HG02623 (cell line): ENCODE measurements around the gene OR4C46.
"Not testable (repeated sequence)": the region's sequence is repeated elsewhere in the genome, so short reads cannot be mapped to it uniquely, and the experiment has no call there.

Experiments
- ATAC-seq: cut with Tn5 transposase; IDR thresholded peaks from one replicate; pipeline ENCODE4 v1.9.1; 2021; ENCODE audit warnings: moderate library complexity; ENCODE audit not compliant: unreplicated experiment

OR4C46 gene

DNA sequence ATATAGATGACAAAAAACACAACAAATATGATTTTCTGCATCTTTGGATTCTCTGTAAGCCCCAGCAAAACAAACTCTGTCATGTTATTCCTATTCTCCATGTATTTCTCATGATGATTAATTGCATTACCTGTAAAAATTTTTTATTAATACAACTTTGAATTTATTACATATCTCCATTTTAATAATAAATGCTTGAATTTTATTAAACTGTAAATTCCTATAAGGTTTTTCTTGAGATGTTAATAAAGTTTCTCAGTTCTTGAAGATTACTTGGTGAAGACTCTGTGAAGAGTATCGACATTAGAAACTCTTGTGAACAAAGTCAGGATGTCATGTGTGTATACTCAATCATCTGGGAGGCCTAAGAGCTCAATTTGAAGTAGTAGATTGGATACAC, at the start of gene OR4C46:
OR4C46 (minus strand) TSS at position 101 of the 400 bp plus-strand sequence; CDS start at position 101, 0 bp downstream.
- ATAC-seq: no peak

DNA sequence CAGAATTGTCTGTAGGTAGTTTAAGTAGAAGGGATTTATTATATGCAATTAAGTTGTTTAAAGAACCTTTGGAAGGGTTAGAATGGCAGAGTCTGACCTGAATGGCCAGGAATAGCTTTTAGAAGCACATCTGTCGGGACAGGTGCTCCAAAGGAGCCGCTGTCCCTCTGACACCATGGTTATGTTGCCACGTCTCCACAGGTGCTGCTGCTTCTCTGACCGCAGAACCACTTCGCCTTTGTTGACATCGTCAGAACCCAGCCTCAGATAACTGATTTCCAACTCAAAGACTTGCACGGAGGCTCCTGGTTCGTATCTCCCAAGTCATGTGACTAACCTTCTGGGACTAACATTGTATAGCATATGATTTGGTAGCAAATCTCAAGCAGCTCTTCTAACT, 41.8 kb upstream of the OR4C46 start:
- not testable (repeated sequence) for ATAC-seq

DNA sequence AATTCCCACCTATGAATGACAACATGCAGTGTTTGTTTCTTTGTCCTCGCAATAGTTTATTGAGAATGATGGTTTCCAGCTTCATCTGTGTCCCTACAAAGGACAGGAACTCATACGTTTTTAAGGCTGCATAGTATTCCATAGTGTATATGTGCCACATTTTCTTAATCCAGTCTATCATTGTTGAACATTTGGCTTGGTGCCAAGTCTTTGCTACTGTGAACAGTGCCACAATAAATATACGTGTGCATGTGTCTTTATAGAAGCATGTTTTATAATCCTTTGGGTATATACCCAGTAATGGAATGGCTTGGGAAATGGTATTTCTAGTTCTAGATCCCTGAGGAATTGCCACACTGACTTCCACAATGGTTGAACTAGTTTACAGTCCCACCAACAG, 42.4 kb downstream of the OR4C46 start:
- ATAC-seq: not testable (repeated sequence)

DNA sequence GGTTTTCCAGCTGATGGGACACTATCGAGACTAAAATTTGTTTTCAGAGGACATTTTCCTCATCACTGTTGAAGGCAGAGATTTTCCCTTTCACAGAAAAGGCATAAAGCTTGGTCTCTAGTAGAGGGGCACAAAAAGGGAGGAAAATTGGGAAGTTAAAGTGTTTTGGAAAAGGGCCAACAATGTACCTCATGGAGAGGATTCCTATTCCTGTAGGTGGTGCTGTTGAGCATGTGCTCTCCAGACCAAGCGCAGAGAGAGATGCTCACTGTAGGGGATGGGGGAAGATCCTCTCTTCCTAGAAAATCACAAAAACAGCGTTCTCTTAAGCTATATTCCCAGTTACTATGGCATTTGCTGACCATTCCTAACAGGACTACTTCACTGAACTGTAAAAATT, 44.9 kb downstream of the OR4C46 start:
- ATAC-seq: no peak

DNA sequence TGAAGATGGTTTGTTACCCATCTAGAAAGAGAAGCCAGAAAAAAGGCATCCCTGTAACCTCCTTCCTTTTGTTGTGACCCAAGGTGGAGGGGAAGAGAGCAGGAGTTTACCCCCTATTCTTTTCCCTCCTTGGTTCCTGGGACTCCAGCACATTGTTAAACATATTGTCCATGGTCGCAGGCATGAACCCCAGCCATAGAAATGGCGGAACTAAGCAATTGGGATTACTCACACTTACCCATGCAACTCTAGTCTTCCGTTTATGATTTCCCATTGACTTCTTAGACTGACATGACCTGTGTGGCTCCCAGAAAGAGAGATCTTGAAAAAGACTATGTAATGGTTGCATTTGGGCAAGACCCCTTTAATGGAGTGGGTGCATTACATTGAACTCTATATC, 45.4 kb downstream of the OR4C46 start:
- ATAC-seq: no peak
